Germinal center (tissue), 1 donor: Measurements from ENCODE around the gene DSEL.

Experiments used
- DNase-seq: peaks from one replicate; pipeline ENCODE4 v3.0.0; 2012; ENCODE audit warnings: mixed read lengths, low spot score

The DSEL gene

DNA sequence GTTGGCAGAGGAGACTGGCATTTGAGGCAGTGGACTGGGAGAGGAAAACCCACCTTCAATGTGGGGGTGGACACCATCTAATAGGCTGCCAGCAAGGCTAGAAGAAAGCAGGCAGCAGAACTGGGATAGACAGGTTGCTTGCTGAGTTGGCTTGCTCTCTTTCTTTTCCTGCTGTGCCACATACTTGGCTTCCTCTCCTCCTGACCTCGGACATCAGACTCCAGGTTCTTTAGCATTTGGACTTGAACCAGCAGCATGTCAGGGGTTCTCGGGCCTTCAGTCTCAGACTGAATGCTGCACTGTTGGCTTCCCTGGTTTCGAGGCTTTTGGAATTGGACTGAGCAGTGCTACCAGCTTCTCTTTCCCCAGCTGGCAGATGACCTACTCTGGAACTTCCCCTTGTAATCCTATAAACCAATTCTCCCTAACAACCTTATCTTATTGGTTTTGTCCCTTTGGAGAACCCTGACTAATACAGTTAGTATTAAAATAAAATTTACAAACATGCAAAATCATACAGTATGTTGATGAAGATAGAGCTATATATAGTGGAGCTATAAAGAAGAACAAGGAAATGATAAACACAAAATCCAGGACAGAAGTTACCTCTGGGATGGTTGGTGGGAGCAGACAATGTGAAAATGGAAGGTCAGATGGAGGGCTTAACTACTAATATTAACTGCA, 15.9 kb downstream of the DSEL start:
- DNase-seq: no peak

DNA sequence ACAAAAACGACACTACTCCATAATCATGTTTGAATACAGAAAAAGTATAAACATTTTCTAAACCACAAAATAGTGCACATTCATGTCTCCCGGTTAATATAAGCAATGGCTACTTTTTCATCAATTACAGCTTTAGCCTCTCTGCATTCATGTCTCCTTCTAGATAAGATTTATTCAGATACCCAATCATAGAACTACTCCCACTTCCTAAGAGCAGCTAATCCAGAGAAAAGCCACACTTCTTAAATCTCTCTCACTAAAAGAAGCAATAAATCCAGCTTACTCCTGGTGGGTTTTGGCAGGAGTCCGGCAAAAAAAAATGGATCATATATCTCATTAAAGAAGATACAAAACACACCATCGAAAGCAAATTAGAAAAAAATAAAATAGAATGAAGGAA, 20.1 kb downstream of the DSEL start:
- DNase-seq: no peak

DNA sequence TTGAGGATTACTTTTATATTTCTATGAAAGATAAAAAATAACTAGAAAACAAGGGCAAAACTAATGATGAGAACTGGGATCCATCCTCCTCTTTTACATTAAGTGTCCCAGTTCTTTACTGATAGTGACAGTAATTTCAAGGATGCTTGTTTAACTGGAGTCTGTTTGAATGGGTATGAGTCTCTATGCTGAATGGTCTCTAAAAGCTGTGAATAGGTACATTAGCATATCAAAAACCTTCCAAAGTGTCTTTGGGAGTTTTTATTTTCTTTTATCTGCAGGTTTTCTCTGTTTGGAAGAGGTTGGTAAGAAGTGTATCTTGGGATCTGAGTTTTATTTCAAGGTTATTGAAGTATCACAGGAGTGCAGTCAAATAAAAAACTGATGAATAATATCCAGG, 30.0 kb downstream of the DSEL start:
- DNase-seq: no peak

DNA sequence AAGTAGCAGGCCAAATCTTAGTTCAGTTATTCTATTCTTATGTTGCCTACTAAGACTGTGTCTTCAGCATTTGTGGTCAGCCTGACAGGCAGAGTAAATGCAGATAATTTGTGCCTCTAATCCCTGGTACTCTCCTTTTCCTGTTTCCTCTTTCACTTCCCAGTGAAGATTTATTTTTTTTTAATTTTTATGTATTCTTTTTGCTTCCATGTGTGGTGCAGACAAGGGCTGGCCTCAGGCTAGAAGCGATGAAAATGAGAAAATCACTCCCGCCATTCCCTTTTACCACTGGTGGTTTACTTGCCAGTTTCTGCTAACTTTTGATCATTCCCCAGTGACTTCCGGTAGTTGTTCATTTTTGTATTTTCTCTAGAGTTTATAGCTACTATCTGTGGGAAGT, 30.9 kb downstream of the DSEL start:
- DNase-seq: no peak

DNA sequence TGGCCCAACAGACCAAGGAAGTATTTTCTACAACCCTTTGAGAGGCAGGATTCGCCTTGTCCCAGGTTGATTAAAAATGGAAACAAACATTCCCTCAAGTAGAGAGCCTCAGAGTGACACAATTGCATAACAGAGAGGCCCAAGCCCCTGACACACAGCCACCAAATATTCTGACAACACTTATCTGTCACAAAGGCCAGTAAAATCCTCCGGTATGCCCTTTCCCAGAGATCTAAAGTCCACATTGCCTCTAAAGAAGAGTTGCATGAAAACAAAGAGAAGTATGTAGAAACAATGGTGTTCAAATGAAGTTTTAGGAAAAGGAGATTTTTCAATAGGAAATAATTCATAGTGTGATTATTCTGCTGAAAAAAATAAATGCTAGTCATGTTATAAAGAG, 32.1 kb downstream of the DSEL start:
- no peak for DNase-seq

DNA sequence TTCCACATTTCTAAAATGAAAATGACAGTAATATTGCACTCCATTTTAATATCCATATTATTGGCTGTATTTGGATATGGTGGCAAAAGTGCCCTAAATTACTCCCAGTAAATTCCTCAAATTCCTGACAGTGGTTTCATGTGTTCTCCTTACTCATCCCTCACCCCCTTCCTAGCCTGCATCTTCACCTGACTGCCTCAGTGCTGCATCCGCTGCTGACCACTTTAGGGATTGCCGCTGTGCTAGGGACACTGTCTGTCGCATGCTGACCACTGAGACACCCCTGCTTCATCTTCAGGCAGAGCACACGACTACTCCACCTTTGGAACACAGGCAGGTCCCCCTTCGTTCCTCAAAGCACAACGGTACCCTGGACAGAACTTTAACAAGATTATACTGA, 32.6 kb downstream of the DSEL start:
- DNase-seq: no peak

DNA sequence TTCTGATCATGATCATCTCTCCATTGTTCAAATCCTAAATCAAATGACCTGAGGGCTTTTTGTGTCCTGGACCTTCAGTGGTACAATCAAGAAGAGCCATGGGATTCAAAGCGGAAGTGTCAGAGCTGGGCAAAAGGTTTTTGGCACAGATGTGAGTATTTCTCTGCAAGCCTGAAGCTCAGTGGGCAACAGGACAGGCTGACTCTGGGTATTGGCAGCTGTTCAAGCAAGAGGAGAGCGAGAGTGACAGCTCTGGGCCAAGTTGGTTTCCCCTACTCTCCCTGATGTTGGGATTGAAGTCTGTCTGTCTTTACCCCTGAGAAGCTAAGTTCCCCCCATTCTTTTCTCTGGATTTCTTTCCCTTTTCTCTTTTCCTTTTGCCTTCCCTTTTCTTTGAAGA, 33.3 kb downstream of the DSEL start:
- DNase-seq: no peak

DNA sequence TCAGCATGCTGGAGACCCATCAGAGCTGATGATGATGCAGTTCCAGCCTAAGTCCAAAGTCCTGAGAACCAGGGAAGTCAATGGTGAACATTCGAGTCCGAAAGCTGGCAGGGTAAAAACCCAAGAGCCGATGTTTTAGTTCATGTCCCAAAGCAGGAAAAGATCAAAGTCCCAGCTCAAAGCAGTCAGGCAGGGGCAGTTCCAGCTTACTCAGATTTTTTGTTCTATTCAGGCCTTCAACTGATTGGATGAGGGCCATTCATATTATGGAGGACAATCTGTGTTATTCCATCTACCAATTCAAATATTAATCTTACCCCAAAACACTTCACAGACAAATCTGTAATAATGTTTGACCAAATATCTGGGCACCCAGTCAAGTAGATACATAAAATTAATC, 38.3 kb downstream of the DSEL start:
- DNase-seq: no peak

DNA sequence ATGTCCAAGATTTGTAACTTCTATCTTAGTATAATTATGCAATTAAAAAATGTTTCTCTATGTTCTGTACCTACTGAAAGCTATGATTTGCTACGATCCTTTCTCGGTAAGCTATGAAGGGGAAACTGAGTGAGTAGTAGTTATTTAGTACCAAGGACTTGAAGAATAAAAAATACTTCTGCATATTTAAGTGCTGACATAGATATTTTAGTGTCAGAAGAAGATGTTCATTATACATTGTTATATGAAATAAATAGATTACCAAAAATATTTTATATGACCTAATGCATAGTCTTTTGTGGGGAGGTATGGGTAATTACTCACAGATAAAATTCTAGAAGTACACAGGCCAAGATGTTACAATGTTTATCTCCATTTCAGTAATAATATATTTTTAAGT, 39.0 kb downstream of the DSEL start:
- no peak for DNase-seq

DNA sequence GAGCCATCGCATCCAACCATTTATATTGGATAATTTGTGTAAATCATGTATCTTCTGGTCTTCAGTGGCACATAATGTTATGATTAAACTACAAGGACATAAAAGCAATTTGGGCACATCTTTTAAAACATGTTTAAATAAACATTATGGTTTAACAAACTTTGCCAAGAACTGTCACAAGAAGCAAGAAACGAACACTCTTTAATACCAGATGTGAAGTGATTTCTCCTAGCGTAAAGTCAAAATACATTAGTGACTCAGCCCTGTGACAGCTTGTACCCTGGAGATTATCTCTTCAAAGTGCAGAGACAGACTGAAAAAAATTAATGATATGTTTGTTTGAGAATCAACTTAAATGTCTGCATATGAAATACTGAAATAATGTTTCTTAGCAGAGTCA, 39.9 kb downstream of the DSEL start:
- no peak for DNase-seq

DNA sequence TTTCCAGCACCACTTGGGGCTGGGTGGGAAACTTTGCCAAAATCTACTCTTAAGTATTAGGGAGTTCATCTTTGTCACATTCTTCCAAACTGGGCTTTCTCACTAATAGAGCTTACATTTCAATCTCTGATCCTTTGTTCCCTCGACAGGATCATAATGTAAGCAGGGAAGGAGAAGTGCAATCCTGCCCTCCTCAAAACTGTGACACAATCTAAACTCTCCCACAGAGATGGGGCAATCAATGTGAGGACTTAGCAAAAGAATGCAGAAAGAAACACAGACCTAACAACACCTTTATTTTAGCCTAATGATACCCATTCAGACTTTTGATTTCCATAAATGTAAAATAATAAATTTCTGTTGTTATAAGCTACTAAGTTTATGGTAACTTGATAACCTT, 40.8 kb downstream of the DSEL start:
- DNase-seq: no peak

DNA sequence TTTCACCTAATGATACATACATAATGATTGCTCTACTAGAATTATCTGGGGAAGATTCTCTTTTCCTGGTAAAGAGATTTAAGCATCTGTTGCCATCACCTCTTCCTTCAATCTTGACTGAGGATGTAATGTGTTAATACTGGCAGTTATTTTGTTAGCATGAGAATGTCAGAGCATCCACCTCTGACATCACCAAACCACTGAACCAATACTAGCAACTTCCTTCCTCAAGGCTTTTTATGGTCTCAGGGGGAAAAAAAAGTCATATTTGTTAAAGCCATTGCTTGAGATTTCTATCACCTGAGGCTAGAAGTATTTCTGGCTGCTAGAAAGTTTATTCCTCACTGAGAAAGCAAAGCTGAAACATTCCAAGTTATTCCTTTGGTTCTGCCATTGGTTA, 48.5 kb downstream of the DSEL start:
- DNase-seq: no peak

DNA sequence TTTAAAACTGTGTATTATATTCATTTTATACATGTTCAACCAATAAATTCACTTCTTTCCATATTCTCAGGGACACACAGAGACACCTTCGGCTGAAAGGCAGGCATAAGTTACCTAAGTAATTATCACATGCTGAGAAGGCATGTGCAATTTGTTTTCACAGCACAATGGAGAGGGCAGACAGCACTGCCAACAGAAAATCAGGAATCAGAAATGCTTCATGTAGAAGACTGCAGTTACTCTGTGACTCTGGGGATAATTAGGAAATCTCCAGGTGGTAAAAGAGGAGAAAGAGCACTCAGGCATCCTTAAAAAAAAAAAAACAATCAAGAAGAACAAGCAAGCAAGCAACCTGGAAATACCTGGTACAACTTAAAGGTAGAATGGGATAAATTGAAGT, 49.3 kb downstream of the DSEL start:
- no peak for DNase-seq

DNA sequence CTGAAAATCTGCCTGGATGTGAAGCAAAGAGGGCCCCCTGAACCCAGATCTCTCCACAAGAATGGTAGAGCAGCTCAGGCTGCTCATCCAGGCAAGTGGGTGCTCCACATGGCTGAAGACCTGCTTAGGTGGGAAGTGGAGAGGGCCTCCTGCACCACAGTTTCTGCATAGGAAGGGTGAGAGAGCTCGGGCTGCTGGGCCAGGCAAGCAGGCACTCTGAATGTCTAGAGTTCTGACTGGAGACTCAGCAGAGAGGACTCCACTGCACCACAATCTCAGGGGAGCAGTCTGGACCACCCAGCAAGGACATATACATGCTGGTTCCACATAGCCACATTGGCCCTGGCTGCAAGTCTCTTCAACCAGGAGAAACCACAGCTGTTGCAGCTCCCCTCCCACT, 52.0 kb downstream of the DSEL start:
- no peak for DNase-seq

DNA sequence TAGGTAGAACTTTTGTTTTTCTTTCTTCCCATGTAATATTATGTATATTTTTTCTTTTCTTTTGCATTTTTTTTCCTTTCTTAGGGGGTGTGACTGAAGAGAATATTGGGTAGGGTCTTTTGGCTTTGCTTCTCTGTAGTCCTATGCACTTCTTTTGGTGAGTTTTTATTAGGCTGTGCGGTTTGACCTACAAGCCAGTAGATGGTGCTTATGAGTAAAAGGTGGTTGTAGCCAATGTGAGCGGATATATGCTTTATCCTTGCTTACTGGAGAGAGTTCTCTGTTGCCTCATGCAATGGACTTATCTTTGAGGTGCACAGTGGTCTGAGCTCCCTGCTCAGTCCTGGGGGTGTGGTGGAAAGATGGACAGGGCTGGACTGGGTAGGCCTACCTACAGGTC, 52.7 kb downstream of the DSEL start:
- no peak for DNase-seq

DNA sequence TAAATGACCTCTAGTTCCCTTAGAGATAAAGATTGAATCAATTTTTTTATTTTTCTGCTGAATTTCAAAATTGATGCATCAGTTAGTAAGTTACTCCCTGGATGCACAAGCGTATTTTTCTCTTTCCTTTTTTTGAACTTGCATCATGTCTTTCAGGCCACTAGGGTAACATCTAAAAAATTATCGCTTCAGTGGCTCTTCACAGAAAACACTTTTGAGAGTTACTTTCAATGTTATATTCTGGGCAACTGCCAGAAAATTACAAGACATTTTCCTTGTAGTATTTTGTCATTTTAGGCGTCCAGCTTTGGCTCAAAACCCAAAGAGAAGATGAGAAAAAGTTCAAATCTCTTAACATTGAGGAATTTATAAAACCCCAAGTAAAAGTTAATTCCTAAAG, 59.8 kb downstream of the DSEL start:
- DNase-seq: no peak
